MV-4-11 (cell line): ENCODE data around the gene UBE2K.
"Not testable (repeated sequence)": the region's sequence is repeated elsewhere in the genome, so short reads cannot be mapped to it uniquely, and the experiment has no call there.

Source experiments
- DNase-seq: peaks from one replicate; lab custom pipeline; 2025; lab: John Stamatoyannopoulos, UW

UBE2K gene

GRCh38 chr4:39697740-39698423 is at the start of gene UBE2K:
TSS of gene UBE2K (plus strand) at chr4:39698136. CDS start at chr4:39698328, 192 bp downstream.
- DNase-seq: peak; percentile 84

GRCh38 chr4:39648213-39648612 is 49.7 kb upstream of the UBE2K start:
- no peak for DNase-seq

DNA sequence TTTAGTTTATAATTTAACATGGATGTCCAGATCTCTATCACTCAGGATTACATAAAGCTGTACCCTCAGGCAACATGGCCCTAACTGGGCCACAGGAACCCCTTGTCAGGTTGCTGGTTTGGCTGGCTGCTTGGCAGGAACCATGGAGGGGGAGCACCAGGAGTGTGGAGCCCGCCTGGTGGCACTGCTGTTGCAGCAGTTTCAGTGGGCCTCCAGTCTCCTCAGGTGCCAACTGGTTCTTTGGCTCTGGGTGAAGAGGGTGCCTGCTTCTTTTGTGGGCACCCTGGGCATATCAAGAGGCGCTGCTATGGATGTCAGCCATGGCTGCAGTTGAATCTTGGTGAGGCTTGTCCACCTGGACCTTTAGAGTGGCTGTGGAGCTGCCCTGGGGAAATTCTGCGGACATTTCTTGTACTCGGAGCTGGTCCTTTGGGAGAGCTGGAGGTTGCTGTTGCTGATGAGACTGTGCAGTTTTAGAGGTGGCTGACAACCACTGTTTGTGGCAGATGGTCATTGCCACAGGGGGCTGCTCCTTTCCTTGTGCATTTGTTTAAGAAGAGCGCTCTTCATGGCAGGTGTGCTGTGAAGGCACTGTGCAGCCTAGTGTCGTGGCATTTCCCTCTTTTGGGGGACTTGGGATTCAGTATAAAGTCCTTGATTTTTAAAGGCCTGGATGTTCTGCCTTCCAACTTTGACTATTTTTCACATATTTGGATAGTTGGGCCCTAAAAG is 48.9 kb upstream of the UBE2K start:
- no peak for DNase-seq

DNA sequence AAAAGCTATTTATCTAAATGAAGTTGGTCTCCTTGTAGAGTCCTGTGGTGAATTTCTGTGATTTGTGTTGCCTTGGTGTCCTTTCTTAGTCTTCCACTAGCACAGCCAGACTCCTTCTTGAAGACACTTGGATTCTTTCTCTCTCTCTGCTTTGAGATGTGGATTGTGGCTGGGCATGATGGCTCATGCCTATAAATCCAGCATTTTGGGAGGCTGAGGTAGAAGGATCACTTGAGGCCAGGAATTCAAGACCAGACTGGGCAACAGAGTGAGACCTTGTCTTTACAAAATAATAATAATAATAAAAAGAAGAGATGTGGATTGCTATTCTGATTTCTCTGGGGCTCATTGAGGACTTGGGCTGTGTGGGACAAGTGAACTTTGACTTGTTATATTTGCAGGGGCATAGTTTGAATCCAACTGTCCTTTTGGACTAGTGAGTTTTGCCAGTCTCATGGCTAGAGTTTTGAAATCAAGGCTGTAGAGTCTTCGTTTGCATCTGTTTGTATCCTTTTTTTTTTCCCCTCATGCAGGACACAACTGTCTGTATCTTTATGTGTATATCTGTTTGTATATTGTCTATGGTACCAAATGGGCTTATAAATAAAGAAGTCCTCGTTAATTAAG is 48.2 kb upstream of the UBE2K start:
- DNase-seq: no peak

DNA sequence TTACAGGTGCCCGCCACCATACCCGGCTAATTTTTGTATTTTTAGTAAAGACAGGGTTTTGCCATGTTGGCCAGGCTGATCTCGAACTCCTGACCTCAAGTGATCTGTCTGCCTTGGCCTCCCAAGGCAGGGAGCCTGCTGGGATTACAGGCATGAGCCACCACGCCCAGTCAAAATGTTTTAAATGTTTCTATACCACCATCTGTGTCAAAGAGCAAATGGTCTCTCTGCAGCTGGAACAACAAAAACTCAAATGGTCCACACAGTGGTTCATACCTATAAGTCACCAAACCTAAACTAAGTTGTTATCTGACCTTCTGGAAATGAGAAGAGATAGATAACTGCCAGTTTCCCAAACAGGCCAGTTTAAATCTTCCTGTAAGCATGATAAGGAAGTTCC is 46.4 kb upstream of the UBE2K start:
- not testable (repeated sequence) for DNase-seq

DNA sequence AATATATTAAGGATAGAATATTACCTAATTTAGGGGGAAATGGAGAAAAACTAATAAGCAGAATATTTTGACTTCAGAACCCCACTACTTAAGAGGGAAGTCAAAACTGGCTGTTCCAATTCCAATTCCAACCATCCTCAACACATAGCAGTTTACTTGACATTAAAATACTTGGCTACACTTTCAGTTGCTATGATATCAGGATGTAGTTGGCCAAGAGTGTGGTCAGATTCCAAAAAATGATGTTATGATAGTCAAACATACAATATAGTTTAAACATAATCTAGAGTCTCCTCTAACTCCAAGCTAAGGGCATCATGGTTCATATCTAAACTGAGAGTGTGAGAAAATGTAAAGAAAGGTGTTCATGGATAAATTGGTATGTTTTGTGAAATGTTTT is 42.7 kb upstream of the UBE2K start:
- no peak for DNase-seq

- DNase-seq: no peak
Measured at GRCh38 chr4:39655876-39656275, 42.1 kb upstream of the UBE2K start.

GRCh38 chr4:39656638-39657037 is 41.3 kb upstream of the UBE2K start:
- DNase-seq: not testable (repeated sequence)

GRCh38 chr4:39657465-39657864 is 40.5 kb upstream of the UBE2K start:
- peak; percentile 70 for DNase-seq

DNA sequence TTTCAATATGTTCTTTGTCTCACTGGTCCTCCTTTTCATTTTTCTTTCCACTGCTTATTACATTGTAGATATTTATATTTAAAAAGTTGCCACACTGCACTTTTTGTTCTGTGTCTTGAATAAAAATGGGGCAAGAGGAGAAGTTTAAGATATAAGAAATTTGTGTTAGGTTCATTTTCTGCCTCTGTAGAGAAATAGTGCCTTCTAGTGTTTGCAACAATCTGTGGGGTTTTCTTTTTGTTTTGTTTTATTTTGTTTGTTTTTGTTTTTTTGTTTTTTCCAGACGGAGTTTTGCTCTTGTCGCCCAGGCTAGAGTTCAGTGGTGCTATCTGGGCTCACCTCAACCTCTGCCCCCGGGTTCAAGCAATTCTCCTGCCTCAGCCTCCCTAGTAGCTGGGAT is 39.2 kb upstream of the UBE2K start:
- DNase-seq: no peak

DNA sequence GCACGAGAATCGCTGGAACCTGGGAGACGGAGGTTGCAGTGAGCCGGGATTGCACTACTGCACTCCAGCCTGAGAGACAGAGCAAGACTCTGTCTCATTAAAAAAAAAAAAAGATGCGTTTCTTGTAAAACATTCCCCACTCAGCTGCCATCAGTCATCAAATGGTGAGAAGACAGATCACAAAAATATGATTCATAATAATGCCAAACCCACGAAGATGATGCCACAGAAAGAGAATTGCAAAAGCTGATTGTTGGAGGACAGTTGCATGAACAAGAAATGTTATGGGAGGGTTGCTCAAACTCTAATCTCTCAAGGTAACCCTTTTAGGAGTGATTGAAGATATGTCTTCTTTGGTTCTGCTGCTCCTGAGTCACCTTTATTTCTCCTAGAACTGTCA is 37.9 kb upstream of the UBE2K start:
- DNase-seq: peak; percentile 23

GRCh38 chr4:39660757-39661156 is 37.2 kb upstream of the UBE2K start:
- no peak for DNase-seq

- DNase-seq: no peak
Measured at GRCh38 chr4:39662683-39663082, 35.3 kb upstream of the UBE2K start.

DNA sequence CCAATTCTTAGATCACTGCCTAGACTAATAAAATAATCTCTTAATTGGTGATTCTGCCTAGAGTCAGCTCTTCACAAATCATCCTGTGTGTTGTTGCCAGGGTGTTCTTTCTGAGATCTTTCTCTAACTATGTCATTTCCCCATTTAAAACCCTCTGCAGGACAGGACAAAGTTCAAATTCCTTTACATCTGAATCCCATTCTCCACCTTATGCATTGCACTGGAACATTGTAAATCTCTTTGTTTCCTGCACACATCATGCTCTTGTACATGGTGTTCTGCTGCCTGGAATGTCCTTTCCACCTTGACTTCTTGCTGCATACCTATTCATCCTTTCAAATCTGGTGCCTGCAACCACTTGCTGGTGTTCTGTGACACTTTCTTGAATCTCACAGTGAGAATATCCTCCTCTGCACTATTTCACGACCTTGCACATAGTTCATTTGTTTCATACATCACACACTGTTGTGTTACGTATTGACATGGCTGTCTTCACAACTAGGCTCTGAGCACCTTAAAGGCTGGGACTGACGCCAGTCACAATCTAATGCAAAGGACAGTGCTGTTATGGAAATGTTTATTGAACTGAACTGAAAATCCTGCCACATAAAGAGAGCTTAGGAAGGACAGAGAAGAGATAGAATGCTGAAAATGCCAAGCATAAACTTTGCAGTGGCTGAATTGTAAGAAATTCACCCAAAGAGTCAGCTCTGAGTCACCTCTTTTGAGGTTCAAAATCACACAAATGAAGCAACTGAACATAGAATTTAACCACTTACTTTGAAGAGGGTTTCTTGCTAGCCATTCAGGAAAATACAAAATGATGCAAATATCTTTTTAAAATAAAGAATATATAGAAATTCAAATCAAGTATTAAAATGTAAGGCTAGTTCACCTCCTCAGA is 32.9 kb upstream of the UBE2K start:
- DNase-seq: peak; percentile 10

- no peak for DNase-seq
Measured at GRCh38 chr4:39667706-39668105, 30.2 kb upstream of the UBE2K start.

- DNase-seq: no peak
Measured at GRCh38 chr4:39668887-39669286, 29.0 kb upstream of the UBE2K start.

DNA sequence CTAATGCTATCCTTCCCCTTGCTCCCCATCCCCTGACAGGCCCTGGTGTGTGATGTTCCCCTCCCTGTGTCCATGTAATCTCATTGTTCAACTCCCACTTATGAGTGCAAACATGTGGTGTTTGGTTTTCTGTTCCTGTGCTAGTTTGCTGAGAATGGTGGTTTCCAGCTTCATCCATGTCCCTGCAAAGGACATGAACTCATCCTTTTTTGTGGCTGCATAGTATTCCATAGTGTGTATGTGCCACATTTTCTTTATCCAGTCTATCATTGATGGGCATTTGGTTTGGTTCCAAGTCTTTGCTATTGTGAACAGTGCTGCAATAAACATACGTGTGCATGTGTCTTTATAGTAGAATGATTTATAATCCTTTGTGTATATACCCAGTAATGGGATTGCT is 27.6 kb upstream of the UBE2K start:
- DNase-seq: not testable (repeated sequence)

GRCh38 chr4:39675681-39676080 is 22.3 kb upstream of the UBE2K start:
- DNase-seq: not testable (repeated sequence)

GRCh38 chr4:39681003-39681402 is 16.9 kb upstream of the UBE2K start:
- DNase-seq: not testable (repeated sequence)

DNA sequence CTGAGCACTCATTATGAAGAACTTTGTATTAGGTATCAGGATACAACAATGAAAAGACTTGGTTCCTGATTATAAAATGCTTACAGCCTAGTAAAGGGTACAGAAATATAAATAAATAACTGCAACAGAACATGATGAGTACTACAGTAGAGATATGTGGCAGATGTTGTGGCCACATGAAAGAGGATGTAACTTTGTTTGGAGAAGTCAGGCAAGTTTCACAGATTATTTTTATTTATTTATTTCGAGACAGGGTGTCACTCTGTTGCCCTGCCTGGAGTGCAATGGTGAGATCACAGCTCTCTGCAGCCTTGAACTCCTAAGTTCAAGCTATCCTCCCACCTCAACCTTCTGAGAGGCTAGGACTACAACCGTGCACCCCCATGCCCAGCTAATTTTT is 15.8 kb upstream of the UBE2K start:
- peak; percentile 95 for DNase-seq

- DNase-seq: no peak
Measured at GRCh38 chr4:39685990-39686389, 11.9 kb upstream of the UBE2K start.

DNA sequence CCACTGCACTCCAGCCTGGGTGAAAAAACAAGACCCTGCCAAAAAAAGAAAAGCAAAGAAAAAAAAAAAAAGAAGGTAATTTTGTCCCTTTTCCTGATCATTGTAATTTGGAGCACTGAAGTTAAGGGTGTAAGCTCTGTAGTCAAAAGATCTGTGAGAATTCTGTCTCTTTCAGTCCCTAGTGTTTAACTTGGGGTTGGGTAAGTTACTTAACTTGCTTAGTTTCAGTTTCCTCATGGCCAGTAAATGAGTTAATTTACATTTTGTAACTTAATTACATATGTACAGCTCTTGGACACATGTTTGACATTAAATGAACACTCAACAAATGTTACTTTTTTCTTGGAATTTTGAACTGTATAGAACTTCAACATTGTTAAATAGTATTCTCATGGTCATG is 10.9 kb upstream of the UBE2K start:
- DNase-seq: peak; percentile 59
